ENCODE results near the gene FAAH2. TPM values are rescaled to one million over a fixed set of nuclear protein-coding genes. Genes with fewer than 3 reads are reported as not detected.

Gene FAAH2
- polyA plus RNA-seq, 1 experiment = not detected

- TF ChIP-seq CTCF (IDR thresholded peaks at IDR 0.05; ENCODE audit: insufficient read depth, low read depth, low read length) = no peak
- ChIA-PET CTCF (no interaction called here), POLR2A (no interaction called here)
- no peaks in the 10 kb centered on the region for H3K36me3 ChIP-seq (ENCODE audit: control insufficient read depth, insufficient read depth, low read length)
- no peak overlapping the region for H3K4me3 ChIP-seq (ENCODE audit: low read depth, low read length)
- H3K27me3 ChIP-seq (ENCODE audit: control insufficient read depth, insufficient read depth, low read length) = no peaks in the 10 kb centered on the region
- no peak for DNase-seq (ENCODE audit: low read depth)
Measured at GRCh38 chrX:57451426-57452020, 165.0 kb downstream of the FAAH2 start.

GRCh38 chrX:57453901-57454300, 167.4 kb downstream of the FAAH2 start:
- POLR2A ChIA-PET = no interaction called here
- no peak for DNase-seq (ENCODE audit: low read depth)
- TF ChIP-seq CTCF (IDR thresholded peaks at IDR 0.05; ENCODE audit: insufficient read depth, low read depth, low read length) = peak; percentile 43
- no peak overlapping the region for H3K4me3 ChIP-seq (ENCODE audit: low read depth, low read length)
- no peaks in the 10 kb centered on the region for H3K36me3 ChIP-seq (ENCODE audit: control insufficient read depth, insufficient read depth, low read length)
- no peaks in the 10 kb centered on the region for H3K27me3 ChIP-seq (ENCODE audit: control insufficient read depth, insufficient read depth, low read length)
- CTCF ChIA-PET = interaction anchor here (0.6 kb wide), 1 partner anchor 690 kb away, joined by 3 read pairs; no protein-coding TSS in a partner anchor

GRCh38 chrX:57481514-57481913, 195.0 kb downstream of the FAAH2 start:
- CTCF ChIA-PET = interaction anchor here (0.7 kb wide), 1 partner anchor 51 kb away, joined by 3 read pairs; no protein-coding TSS in a partner anchor

GRCh38 chrX:57516491-57516890, 230.0 kb downstream of the FAAH2 start:
- DNase-seq (ENCODE audit: low read depth) = no peak
- POLR2A ChIA-PET = no interaction called here
- CTCF ChIA-PET = no interaction called here
- Histone ChIP-seq H3K4me3 (ENCODE audit: low read depth, low read length) (no peak overlapping the region), H3K36me3 (ENCODE audit: control insufficient read depth, insufficient read depth, low read length) (no peaks in the 10 kb centered on the region), H3K27me3 (ENCODE audit: control insufficient read depth, insufficient read depth, low read length) (no peaks in the 10 kb centered on the region)
- TF ChIP-seq CTCF (IDR thresholded peaks at IDR 0.05; ENCODE audit: insufficient read depth, low read depth, low read length) = no peak

More at GRCh38 chrX:57481514-57481913, 195.0 kb downstream of the FAAH2 start:
- no peak for TF ChIP-seq CTCF (IDR thresholded peaks at IDR 0.05; ENCODE audit: insufficient read depth, low read depth, low read length)
- no peaks in the 10 kb centered on the region for H3K27me3 ChIP-seq (ENCODE audit: control insufficient read depth, insufficient read depth, low read length)
- H3K36me3 ChIP-seq (ENCODE audit: control insufficient read depth, insufficient read depth, low read length) = no peaks in the 10 kb centered on the region
- DNase-seq (ENCODE audit: low read depth) = no peak
- H3K4me3 ChIP-seq (ENCODE audit: low read depth, low read length) = no peak overlapping the region
- POLR2A ChIA-PET = no interaction called here

GRCh38 chrX:57519578-57520118, 233.1 kb downstream of the FAAH2 start:
- ChIA-PET CTCF (no interaction called here), POLR2A (interaction anchor here (0.7 kb wide), 1 partner anchor 343 kb away, joined by 5 read pairs; no protein-coding TSS in a partner anchor)
- DNase-seq (ENCODE audit: low read depth) = no peak
- no peaks in the 10 kb centered on the region for H3K27me3 ChIP-seq (ENCODE audit: control insufficient read depth, insufficient read depth, low read length)
- no peaks in the 10 kb centered on the region for H3K36me3 ChIP-seq (ENCODE audit: control insufficient read depth, insufficient read depth, low read length)
- H3K4me3 ChIP-seq (ENCODE audit: low read depth, low read length) = no peak overlapping the region
- TF ChIP-seq CTCF (IDR thresholded peaks at IDR 0.05; ENCODE audit: insufficient read depth, low read depth, low read length) = no peak
